GOT3 (cell line): ENCODE data around the gene CTDSPL.
"Not testable (repeated sequence)": the region's sequence is repeated elsewhere in the genome, so short reads cannot be mapped to it uniquely, and the experiment has no call there.

Experiments
- DNase-seq: peaks from one replicate; lab custom pipeline; 2025; ENCODE audit warnings: mixed read lengths; lab: John Stamatoyannopoulos, UW

Gene CTDSPL

GRCh38 chr3:37861620-37862041 lies at the start of gene CTDSPL:
CTDSPL (plus strand) TSS chr3:37861880; CDS start chr3:37862200, 320 bp downstream.
- DNase-seq: peak; percentile 6

- no peak for DNase-seq
Observed at GRCh38 chr3:37812499-37812896, 49.2 kb upstream of the CTDSPL start.

GRCh38 chr3:37813403-37813802 lies 48.3 kb upstream of the CTDSPL start:
- no peak for DNase-seq

GRCh38 chr3:37814547-37814946 lies 47.1 kb upstream of the CTDSPL start:
- no peak for DNase-seq

GRCh38 chr3:37815156-37815555 lies 46.5 kb upstream of the CTDSPL start:
- DNase-seq: not testable (repeated sequence)

- no peak for DNase-seq
Observed at GRCh38 chr3:37816271-37816670, 45.4 kb upstream of the CTDSPL start.

GRCh38 chr3:37819591-37819990 lies 42.1 kb upstream of the CTDSPL start:
- DNase-seq: no peak

GRCh38 chr3:37820286-37820685 lies 41.4 kb upstream of the CTDSPL start:
- no peak for DNase-seq

GRCh38 chr3:37823189-37823588 lies 38.5 kb upstream of the CTDSPL start:
- no peak for DNase-seq

- DNase-seq: no peak
Observed at GRCh38 chr3:37824090-37824953, 37.4 kb upstream of the CTDSPL start.

- no peak for DNase-seq
Observed at GRCh38 chr3:37824954-37825328, 36.7 kb upstream of the CTDSPL start.

GRCh38 chr3:37825744-37826400 lies 35.8 kb upstream of the CTDSPL start:
- no peak for DNase-seq

- DNase-seq: no peak
Observed at GRCh38 chr3:37826502-37826901, 35.2 kb upstream of the CTDSPL start.

GRCh38 chr3:37826933-37827332 lies 34.7 kb upstream of the CTDSPL start:
- DNase-seq: no peak

GRCh38 chr3:37832480-37832879 lies 29.2 kb upstream of the CTDSPL start:
- DNase-seq: no peak

- DNase-seq: no peak
Observed at GRCh38 chr3:37833302-37834186, 28.1 kb upstream of the CTDSPL start.

GRCh38 chr3:37836589-37836988 lies 25.1 kb upstream of the CTDSPL start:
- no peak for DNase-seq

GRCh38 chr3:37847689-37848088 lies 14.0 kb upstream of the CTDSPL start:
- DNase-seq: no peak

- no peak for DNase-seq
Observed at GRCh38 chr3:37849146-37849923, 12.3 kb upstream of the CTDSPL start.

- DNase-seq: no peak
Observed at GRCh38 chr3:37852097-37852496, 9.6 kb upstream of the CTDSPL start.

GRCh38 chr3:37852771-37853170 lies 8.9 kb upstream of the CTDSPL start:
- DNase-seq: no peak
